PC-9 (cell line): ENCODE measurements around the gene PLPPR1. TPM values are rescaled to one million over a fixed set of nuclear protein-coding genes. Genes with fewer than 3 reads are reported as not detected.
A peak's percentile ranks its signal among the peaks of the same experiment; 100 is the strongest.
"Not testable (repeated sequence)": the region's sequence is repeated elsewhere in the genome, so short reads cannot be mapped to it uniquely, and the experiment has no call there.

ENCODE experiments used
- BruUV-seq: library from RNA; stranded (reverse); fragments of 400-500 nt; replicated peaks from 2 replicates; lab custom pipeline; 2021; lab: Mats Ljungman, UMichigan
- CTCF ChIA-PET: fragments of 300-600 bp; sonication (Branson Sonifier 250); formaldehyde crosslinking; loops from one replicate; lab custom pipeline; 2022; ENCODE audit warnings: antibody characterized with exemption; lab: Charles Lee
- POLR2A ChIA-PET: fragments of 300-600 bp; sonication (Branson Sonifier 250); formaldehyde crosslinking; loops from one replicate; lab custom pipeline; 2022; ENCODE audit warnings: antibody characterized with exemption; ENCODE audit not compliant: unreplicated experiment; lab: Charles Lee
- DNase-seq, 2 experiments: peaks; one replicate each; pipeline versions ENCODE4 v3.0.0 to v3.0.0-alpha.2; 2015 to 2022; ENCODE audit warnings: mixed read lengths in 1 of 2
- H2AFZ ChIP-seq: fragments of 200-600 bp; sonication (generic); 2 replicates; pipeline ENCODE4 v1.8.1; 2017; ENCODE audit warnings: antibody characterized with exemption
- H3F3A ChIP-seq: fragments of 200-600 bp; sonication (generic); 2 replicates; pipeline ENCODE4 v1.8.1; 2017; ENCODE audit warnings: antibody characterized with exemption, mild to moderate bottlenecking, low read depth; ENCODE audit not compliant: insufficient read depth
- H3K27ac ChIP-seq: fragments of 200-600 bp; sonication (generic); 2 replicates; pipeline ENCODE4 v1.6.1; 2016; ENCODE audit warnings: mixed run types
- H3K27me3 ChIP-seq: fragments of 200-600 bp; sonication (generic); 2 replicates; pipeline ENCODE4 v1.6.1; 2016; ENCODE audit warnings: low read depth, mixed run types; ENCODE audit not compliant: insufficient read depth
- H3K36me3 ChIP-seq: fragments of 200-600 bp; sonication (generic); 2 replicates; pipeline ENCODE4 v1.6.1; 2016; ENCODE audit warnings: low read depth, mixed run types
- H3K4me1 ChIP-seq: fragments of 200-600 bp; sonication (generic); replicated peaks from 2 replicates; pipeline ENCODE4 v1.6.1; 2016; ENCODE audit warnings: mixed run types; ENCODE audit not compliant: insufficient read depth
- H3K4me2 ChIP-seq: fragments of 200-600 bp; sonication (generic); 2 replicates; pipeline ENCODE4 v1.6.1; 2017; ENCODE audit warnings: mixed run types
- H3K4me3 ChIP-seq: fragments of 200-600 bp; sonication (generic); 2 replicates; pipeline ENCODE4 v1.6.1; 2016; ENCODE audit warnings: mixed run types
- H3K79me2 ChIP-seq: fragments of 200-600 bp; sonication (generic); 2 replicates; pipeline ENCODE4 v1.6.1; 2017; ENCODE audit warnings: low read depth, mixed run types
- H3K9me2 ChIP-seq: fragments of 200-600 bp; sonication (generic); 2 replicates; pipeline ENCODE4 v1.8.1; 2017; ENCODE audit warnings: mild to moderate bottlenecking; ENCODE audit not compliant: insufficient read depth
- H3K9me3 ChIP-seq: fragments of 200-600 bp; sonication (generic); 2 replicates; pipeline ENCODE4 v1.8.1; 2016; ENCODE audit warnings: low read depth; ENCODE audit not compliant: insufficient read depth
- H4K20me1 ChIP-seq: fragments of 200-600 bp; sonication (generic); 2 replicates; pipeline ENCODE4 v1.8.1; 2017; ENCODE audit not compliant: insufficient read depth
- EZH2 ChIP-seq: fragments of 200-600 bp; sonication (generic); IDR thresholded peaks from 2 replicates; pipeline ENCODE4 v1.8.0; 2017; ENCODE audit warnings: antibody characterized with exemption, low read depth
- intact Hi-C: fragments of 100-400 bp; cut with micrococcal nuclease; formaldehyde crosslinking; loops from one replicate; pipeline ENCODE4 v1.10.0; 2022; ENCODE audit not compliant: unreplicated experiment
- total RNA-seq: library from RNA; stranded (reverse); gene quantifications from 2 replicates; pipeline ENCODE4 v1.2.3, GENCODE V29; 2021
- TF ChIP-seq, protein P1 (sequence below): fragments of 200-600 bp; sonication (generic); conservative IDR thresholded peaks from 2 replicates; pipeline ENCODE4 v1.6.1; 2017; ENCODE audit warnings: mixed run types, antibody characterized with exemption, mild to moderate bottlenecking, moderate library complexity

Gene PLPPR1
- total RNA-seq, 1 experiment from 2014 or later = not detected

- no peak overlapping the region for H3K27ac ChIP-seq
- intact Hi-C loops = loop anchor here (1.0 to 2.0 kb wide), 2 partner anchors 192 to 517 kb away; no protein-coding TSS in a partner anchor
- CTCF ChIA-PET = interaction anchor here (0.7 to 1.2 kb wide), 2 partner anchors 192 to 401 kb away, joined by 5 to 6 read pairs; no protein-coding TSS in a partner anchor
These were observed 90.8 kb downstream of the PLPPR1 start for GRCh38 chr9:101119206-101119819.

DNA sequence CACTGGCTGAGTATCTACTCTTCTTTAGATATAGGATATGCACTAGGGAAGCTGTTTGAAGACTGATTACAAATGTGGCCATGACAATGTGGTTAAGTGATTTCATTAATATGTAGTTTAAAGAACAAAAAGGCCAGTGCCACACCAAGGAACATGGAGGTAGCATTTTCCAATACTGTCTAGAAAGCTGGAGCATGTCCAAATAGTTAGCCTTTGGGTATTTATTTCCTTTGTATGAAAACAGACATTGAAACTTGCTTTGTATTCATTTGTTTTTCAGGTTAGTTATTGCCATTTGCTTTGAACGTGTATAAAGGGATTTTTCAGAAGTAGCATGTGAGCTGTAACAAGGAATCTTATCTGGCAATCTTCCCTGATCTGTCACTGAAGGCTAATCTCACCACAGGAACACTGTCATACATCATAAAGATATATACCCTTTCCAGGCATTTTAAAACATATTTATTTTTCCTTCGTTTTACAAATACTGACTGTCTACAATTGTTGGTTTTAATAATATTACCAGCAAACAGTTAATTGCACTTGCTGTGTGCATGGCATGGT is 93.4 kb downstream of the PLPPR1 start:
- no peaks in the 10 kb centered on the region for H3K9me2 ChIP-seq
- no peaks in the 10 kb centered on the region for H4K20me1 ChIP-seq
- DNase-seq = no peak
- H3K79me2 ChIP-seq = no peaks in the 10 kb centered on the region
- no peak overlapping the region for H3K4me2 ChIP-seq
- intact Hi-C loops = no loop called here
- ChIA-PET POLR2A (no interaction called here), CTCF (no interaction called here)
- H2AFZ ChIP-seq = no peak overlapping the region
- TF ChIP-seq, protein P1, sequence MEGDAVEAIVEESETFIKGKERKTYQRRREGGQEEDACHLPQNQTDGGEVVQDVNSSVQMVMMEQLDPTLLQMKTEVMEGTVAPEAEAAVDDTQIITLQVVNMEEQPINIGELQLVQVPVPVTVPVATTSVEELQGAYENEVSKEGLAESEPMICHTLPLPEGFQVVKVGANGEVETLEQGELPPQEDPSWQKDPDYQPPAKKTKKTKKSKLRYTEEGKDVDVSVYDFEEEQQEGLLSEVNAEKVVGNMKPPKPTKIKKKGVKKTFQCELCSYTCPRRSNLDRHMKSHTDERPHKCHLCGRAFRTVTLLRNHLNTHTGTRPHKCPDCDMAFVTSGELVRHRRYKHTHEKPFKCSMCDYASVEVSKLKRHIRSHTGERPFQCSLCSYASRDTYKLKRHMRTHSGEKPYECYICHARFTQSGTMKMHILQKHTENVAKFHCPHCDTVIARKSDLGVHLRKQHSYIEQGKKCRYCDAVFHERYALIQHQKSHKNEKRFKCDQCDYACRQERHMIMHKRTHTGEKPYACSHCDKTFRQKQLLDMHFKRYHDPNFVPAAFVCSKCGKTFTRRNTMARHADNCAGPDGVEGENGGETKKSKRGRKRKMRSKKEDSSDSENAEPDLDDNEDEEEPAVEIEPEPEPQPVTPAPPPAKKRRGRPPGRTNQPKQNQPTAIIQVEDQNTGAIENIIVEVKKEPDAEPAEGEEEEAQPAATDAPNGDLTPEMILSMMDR = no peak
- no peak for TF ChIP-seq EZH2
- H3K9me3 ChIP-seq = no peaks in the 10 kb centered on the region
- no peaks in the 10 kb centered on the region for H3K36me3 ChIP-seq
- no peaks in the 10 kb centered on the region for H3K4me1 ChIP-seq
- BruUV-seq = no TSS peak
- H3K4me3 ChIP-seq = no peak overlapping the region
- no peaks in the 10 kb centered on the region for H3F3A ChIP-seq
- H3K27ac ChIP-seq = no peak overlapping the region
- H3K27me3 ChIP-seq = no peaks in the 10 kb centered on the region

More at GRCh38 chr9:101119206-101119819, 90.8 kb downstream of the PLPPR1 start:
- H3K36me3 ChIP-seq = no peaks in the 10 kb centered on the region
- H4K20me1 ChIP-seq = no peaks in the 10 kb centered on the region
- H3K9me3 ChIP-seq = no peaks in the 10 kb centered on the region
- no peaks in the 10 kb centered on the region for H3K9me2 ChIP-seq
- no peak for TF ChIP-seq EZH2
- TF ChIP-seq, protein P1 = peak; percentile 75
- no peaks in the 10 kb centered on the region for H3K79me2 ChIP-seq
- H3K27me3 ChIP-seq = no peaks in the 10 kb centered on the region
- H3K4me3 ChIP-seq = no peak overlapping the region
- H3K4me1 ChIP-seq = no peaks in the 10 kb centered on the region
- POLR2A ChIA-PET = no interaction called here
- H3F3A ChIP-seq = no peaks in the 10 kb centered on the region
- peak; percentile 38 to 40 for DNase-seq
- no TSS peak for BruUV-seq
- H2AFZ ChIP-seq = no peak overlapping the region
- no peak overlapping the region for H3K4me2 ChIP-seq

DNA sequence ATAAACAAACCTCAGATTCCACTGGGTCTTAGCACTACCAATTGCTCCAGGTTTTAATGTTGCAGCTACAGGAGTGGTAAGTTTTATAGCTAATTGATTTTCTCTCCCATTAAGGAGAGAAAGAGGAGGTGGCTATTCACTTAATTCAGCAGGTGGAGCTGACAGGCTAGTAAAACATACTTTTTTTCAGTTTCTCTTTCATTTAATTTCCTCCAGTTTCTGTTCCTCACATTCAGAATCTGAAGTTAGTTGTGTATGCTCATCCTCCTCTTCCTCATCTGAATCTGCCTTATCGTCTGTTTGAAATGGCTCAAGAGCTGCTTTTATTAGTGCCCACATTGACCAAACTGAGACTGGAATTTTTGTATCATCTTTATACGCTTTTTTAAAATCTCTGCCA is 98.0 kb downstream of the PLPPR1 start:
- no peaks in the 10 kb centered on the region for H3K36me3 ChIP-seq
- no peak overlapping the region for H3K27ac ChIP-seq
- H3K27me3 ChIP-seq = no peaks in the 10 kb centered on the region
- intact Hi-C loops = no loop called here
- H3F3A ChIP-seq = no peaks in the 10 kb centered on the region
- H3K9me3 ChIP-seq = no peaks in the 10 kb centered on the region
- H3K4me3 ChIP-seq = no peak overlapping the region
- H3K79me2 ChIP-seq = no peaks in the 10 kb centered on the region
- DNase-seq = no peak
- no peaks in the 10 kb centered on the region for H3K4me1 ChIP-seq
- H4K20me1 ChIP-seq = no peaks in the 10 kb centered on the region
- H2AFZ ChIP-seq = no peak overlapping the region
- TF ChIP-seq EZH2 = no peak
- TF ChIP-seq, protein P1 = no peak
- ChIA-PET CTCF (no interaction called here), POLR2A (no interaction called here)
- no TSS peak for BruUV-seq
- H3K9me2 ChIP-seq = no peaks in the 10 kb centered on the region; the same call in 1 of the 2 replicates
- no peak overlapping the region for H3K4me2 ChIP-seq

GRCh38 chr9:101127369-101127768 is 98.8 kb downstream of the PLPPR1 start:
- POLR2A ChIA-PET, H3K9me3 ChIP-seq, H3K36me3 ChIP-seq, H2AFZ ChIP-seq, CTCF ChIA-PET, H3K4me2 ChIP-seq, H3K27me3 ChIP-seq, BruUV-seq, H3K9me2 ChIP-seq, H3K4me1 ChIP-seq, DNase-seq, H3K4me3 ChIP-seq, intact Hi-C loops, H4K20me1 ChIP-seq, H3F3A ChIP-seq, H3K79me2 ChIP-seq, H3K27ac ChIP-seq: not testable (repeated sequence)
